Memory B cell (primary cell): ENCODE measurements around the gene CTNNA3.

Source experiments
- ATAC-seq: fragments of 150-1000 bp; cut with Tn5 transposase; 2 replicates; pipeline ENCODE4 v1.10.0; 2021; ENCODE audit warnings: low read depth, mild to moderate bottlenecking, moderate library complexity
- DNase-seq, 2 donors: peaks; one replicate each; pipeline ENCODE4 v3.0.0; 2022; ENCODE audit warnings: low spot score in 2 of 2
- H3K27ac Mint-ChIP-seq: one replicate; pipeline ENCODE4 v1.8.0; 2022; ENCODE audit warnings: mild to moderate bottlenecking, moderate library complexity, mixed read lengths
- H3K27me3 Mint-ChIP-seq: one replicate; pipeline ENCODE4 v1.8.0; 2022; ENCODE audit warnings: mixed read lengths
- H3K36me3 Mint-ChIP-seq: one replicate; pipeline ENCODE4 v1.8.0; 2022; ENCODE audit warnings: mild to moderate bottlenecking, mixed read lengths
- H3K4me1 Mint-ChIP-seq: one replicate; pipeline ENCODE4 v1.8.0; 2022; ENCODE audit warnings: mixed read lengths
- H3K4me3 Mint-ChIP-seq: one replicate; pipeline ENCODE4 v1.8.0; 2022; ENCODE audit warnings: mild to moderate bottlenecking, moderate library complexity, mixed read lengths
- H3K9me3 Mint-ChIP-seq: one replicate; pipeline ENCODE4 v1.8.0; 2022; ENCODE audit warnings: mixed read lengths

Gene CTNNA3

DNA sequence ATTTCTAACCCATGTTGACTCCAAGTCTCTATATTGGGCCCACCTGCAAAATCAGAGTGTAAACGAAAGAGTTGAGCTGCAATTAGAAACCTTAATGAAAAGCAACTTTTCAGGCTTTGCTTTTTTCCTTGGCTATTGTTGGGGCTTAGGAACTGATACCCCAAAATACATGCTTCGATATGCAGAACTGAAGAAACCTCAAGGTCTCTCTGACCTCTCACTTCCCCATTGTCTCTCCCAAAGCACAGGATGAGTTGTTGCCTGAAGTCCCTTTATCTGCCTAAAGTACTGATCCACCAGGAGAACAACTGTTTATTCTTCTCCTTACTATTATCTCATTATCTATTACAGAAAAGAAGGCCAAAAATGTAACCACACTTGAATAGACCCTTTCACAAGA, 1436.2 kb downstream of the CTNNA3 start:
- Mint-ChIP-seq H3K27ac (no peak overlapping the region), H3K4me3 (no peak overlapping the region), H3K36me3 (no peaks in the 10 kb centered on the region), H3K9me3 (peaks cover 2% of the 10 kb centered on the region), H3K4me1 (no peaks in the 10 kb centered on the region), H3K27me3 (no peaks in the 10 kb centered on the region)
- DNase-seq, result no peak
- ATAC-seq, result no peak

DNA sequence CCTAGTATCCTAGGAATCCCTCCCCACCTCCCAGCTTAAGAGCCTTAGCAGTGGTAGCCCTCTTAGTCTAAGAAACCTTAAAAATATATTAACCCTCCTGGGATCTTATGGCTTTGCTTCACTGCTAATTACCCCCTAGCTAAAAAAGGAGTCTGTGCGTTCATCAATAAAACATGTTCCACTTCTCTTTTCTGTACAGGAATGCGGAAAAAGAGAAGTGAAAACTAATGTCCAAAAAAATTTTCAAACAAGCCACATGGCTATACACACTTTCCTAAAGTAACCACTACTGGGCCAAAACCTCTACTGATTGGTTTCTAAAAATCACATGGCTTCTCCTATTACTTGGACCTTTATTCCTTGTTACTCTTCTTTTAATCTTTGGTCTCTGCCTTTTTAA, 1437.3 kb downstream of the CTNNA3 start:
- no peaks in the 10 kb centered on the region for H3K36me3 Mint-ChIP-seq
- DNase-seq, result no peak
- H3K9me3 Mint-ChIP-seq, result peaks cover 2% of the 10 kb centered on the region
- H3K27ac Mint-ChIP-seq, result no peak overlapping the region
- H3K27me3 Mint-ChIP-seq, result no peaks in the 10 kb centered on the region
- H3K4me1 Mint-ChIP-seq, result no peaks in the 10 kb centered on the region
- no peak for ATAC-seq
- H3K4me3 Mint-ChIP-seq, result no peak overlapping the region

DNA sequence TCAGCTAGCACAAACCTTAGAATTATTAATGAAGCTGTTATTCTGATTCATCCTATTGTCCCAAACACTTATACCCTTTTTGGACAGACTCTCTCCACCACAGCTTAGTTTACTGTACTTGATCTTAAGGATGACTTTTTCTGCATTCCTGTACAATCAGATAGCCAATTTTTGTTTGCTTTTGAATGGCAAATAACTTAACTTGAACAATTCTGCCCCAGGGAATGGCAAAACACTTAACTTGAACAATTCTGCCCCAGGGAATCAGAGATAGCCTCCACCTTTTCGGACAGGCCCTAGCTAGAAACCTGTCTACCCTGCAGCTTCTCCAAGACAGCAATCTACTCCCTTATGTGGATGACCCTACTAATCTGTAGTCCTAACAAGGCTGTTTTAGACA, 1438.2 kb downstream of the CTNNA3 start:
- ATAC-seq, result no peak

DNA sequence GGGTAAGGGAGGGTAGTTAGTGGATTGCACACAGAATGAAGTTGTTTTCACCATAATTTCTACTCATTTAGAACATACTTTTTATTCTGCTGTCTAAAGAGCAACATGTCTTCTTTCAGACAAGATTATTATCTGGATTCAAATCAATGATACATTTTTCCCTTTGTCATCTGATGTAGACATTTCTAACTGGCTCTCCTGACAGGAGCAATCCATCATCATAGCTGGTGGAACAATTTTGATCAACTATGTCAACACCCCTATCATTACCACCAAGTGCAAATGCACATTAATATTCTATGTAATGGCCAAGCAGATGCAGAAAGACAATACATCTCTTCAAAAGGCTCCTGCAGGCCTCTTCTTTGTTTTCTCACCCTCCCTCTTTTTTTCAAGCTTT, 1443.0 kb downstream of the CTNNA3 start:
- Mint-ChIP-seq H3K9me3 (peaks cover 8% of the 10 kb centered on the region), H3K4me3 (no peak overlapping the region), H3K36me3 (no peaks in the 10 kb centered on the region), H3K27ac (no peak overlapping the region), H3K27me3 (no peaks in the 10 kb centered on the region), H3K4me1 (no peaks in the 10 kb centered on the region)
- no peak for DNase-seq
- no peak for ATAC-seq

More for the DNA sequence above, 1438.2 kb downstream of the CTNNA3 start:
- Mint-ChIP-seq H3K4me3 (no peak overlapping the region), H3K4me1 (no peaks in the 10 kb centered on the region), H3K36me3 (no peaks in the 10 kb centered on the region), H3K27ac (no peak overlapping the region), H3K27me3 (no peaks in the 10 kb centered on the region), H3K9me3 (peaks cover 2% of the 10 kb centered on the region)
- DNase-seq, result no peak

DNA sequence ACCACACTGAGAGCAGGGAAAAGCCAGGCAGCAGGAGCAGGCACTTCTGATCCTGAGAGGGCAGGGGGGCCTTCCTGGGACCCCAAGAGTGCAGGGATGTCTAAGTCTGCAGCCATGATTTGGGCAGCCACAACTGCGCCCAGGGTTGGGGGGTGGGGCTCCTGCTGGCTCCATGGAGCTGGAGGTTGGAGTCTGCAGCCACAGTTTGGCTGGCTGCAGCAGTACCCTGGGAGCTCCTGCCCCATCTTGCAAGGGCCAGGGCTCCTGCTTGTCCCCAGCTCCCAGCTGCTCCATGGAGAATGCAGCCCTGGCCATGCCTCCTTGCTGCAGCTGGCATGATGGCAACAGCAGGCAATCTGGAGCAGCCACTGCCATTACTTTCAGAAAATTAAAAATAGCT, 1449.8 kb downstream of the CTNNA3 start:
- Mint-ChIP-seq H3K4me3 (no peak overlapping the region), H3K27me3 (no peaks in the 10 kb centered on the region), H3K36me3 (no peaks in the 10 kb centered on the region), H3K27ac (no peak overlapping the region), H3K9me3 (peaks cover 8% of the 10 kb centered on the region), H3K4me1 (no peaks in the 10 kb centered on the region)
- DNase-seq (no peak), ATAC-seq (no peak)

DNA sequence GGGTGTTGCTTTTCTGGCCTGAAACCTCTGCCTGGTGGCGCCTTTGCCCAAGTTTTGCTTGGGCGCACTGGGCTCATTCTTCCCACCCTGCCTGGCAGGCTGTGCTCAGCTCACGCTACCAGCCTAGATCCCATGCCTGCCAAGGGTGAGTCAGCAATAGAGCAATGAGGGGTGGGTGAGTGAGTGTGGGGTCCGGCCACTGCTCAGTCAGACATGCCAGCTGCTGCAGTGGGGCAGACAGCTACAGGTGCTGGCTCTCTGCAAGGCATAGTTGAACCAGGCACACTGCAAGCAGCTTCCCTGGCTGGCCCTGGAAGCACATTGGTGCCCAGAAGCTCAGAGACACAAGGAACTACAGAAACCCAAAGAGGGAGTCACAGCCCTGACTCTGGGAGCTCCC, 1451.0 kb downstream of the CTNNA3 start:
- H3K27ac Mint-ChIP-seq, result no peak overlapping the region
- H3K4me3 Mint-ChIP-seq, result no peak overlapping the region
- no peaks in the 10 kb centered on the region for H3K4me1 Mint-ChIP-seq
- H3K27me3 Mint-ChIP-seq, result no peaks in the 10 kb centered on the region
- ATAC-seq (no peak), DNase-seq (no peak)
- H3K9me3 Mint-ChIP-seq, result peaks cover 6% of the 10 kb centered on the region
- no peaks in the 10 kb centered on the region for H3K36me3 Mint-ChIP-seq

DNA sequence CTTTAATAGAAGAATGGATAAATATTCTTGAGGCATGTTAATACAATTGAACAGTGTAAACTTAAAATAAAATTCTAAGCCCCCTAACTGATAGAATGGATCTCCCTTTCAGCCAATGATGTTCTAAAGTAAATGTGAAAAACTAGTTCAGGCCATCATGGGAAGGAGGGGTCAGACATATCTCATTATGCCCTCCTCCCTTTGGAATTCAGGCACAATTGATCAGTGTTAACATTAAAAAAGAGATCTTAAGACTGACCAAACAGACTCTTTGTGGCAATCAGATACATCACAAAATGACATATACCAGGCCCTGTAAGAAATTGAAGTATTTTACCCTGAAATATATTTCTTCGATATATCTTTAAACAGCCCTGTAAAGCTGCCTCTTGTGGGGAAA, 1453.1 kb downstream of the CTNNA3 start:
- Mint-ChIP-seq H3K9me3 (no peaks in the 10 kb centered on the region), H3K36me3 (no peaks in the 10 kb centered on the region), H3K27me3 (no peaks in the 10 kb centered on the region), H3K4me1 (no peaks in the 10 kb centered on the region), H3K4me3 (no peak overlapping the region), H3K27ac (no peak overlapping the region)
- DNase-seq (no peak), ATAC-seq (no peak)

DNA sequence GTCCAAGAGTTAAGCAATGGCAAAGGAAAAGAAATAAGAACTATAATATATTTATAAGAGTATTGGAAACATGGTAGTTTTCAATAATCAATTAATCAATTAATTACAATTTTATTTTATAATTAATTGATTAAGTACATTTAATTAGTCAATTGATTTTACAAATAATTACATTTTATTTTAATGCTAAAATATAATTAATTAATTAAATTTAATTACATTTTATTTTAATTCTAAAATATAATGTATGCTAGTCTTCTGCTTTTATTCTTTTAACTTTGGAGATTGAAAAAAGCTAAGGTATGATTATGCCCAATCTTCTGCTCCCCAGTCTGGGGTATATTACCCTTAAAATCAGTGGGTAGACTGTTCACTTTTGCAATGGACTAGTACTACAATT, 1456.9 kb downstream of the CTNNA3 start:
- no peaks in the 10 kb centered on the region for H3K27me3 Mint-ChIP-seq
- H3K9me3 Mint-ChIP-seq, result no peaks in the 10 kb centered on the region
- H3K4me3 Mint-ChIP-seq, result no peak overlapping the region
- H3K36me3 Mint-ChIP-seq, result no peaks in the 10 kb centered on the region
- DNase-seq (no peak), ATAC-seq (no peak)
- no peak overlapping the region for H3K27ac Mint-ChIP-seq
- H3K4me1 Mint-ChIP-seq, result no peaks in the 10 kb centered on the region

DNA sequence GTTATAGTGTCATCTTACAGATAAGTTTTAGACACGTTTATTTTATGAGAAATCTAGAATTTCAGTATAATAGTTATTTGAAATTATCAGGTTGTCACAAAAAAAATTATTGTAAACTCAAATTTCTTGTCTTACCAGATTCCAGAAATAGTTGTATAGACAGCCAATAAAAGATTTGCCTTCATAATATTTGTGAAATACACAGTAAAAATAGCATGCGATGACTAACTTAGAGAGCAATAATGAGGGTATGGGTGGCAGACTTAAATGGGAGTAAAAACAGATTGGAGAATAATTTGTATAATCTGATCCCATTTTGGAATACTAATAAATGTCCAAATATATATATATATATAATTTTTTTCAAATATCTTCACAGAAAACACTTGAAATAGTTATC, 1457.7 kb downstream of the CTNNA3 start:
- no peaks in the 10 kb centered on the region for H3K36me3 Mint-ChIP-seq
- ATAC-seq (no peak), DNase-seq (no peak)
- H3K4me1 Mint-ChIP-seq, result no peaks in the 10 kb centered on the region
- H3K27me3 Mint-ChIP-seq, result no peaks in the 10 kb centered on the region
- no peak overlapping the region for H3K4me3 Mint-ChIP-seq
- H3K27ac Mint-ChIP-seq, result no peak overlapping the region
- no peaks in the 10 kb centered on the region for H3K9me3 Mint-ChIP-seq

DNA sequence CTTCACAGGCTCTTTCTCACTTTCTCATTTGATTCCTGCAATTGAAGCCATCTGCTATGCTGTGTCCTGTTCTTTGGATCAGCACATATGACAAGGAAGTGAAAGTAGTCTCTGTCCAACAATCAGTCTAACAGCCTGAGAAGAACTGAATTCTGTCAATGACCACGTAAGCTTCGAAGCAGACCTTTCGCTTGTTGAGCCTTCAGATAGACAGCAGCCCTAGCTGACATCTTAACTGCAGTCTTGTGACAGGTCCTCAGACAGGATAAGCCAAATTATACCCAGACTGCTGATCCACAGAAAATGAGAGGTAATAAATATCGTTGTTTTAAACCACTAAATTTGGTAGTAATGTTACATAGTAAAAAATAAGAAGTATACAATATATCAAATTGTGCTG, 1461.1 kb downstream of the CTNNA3 start:
- Mint-ChIP-seq H3K27me3 (no peaks in the 10 kb centered on the region), H3K9me3 (peaks cover 4% of the 10 kb centered on the region), H3K36me3 (no peaks in the 10 kb centered on the region), H3K27ac (no peak overlapping the region), H3K4me1 (no peaks in the 10 kb centered on the region), H3K4me3 (no peak overlapping the region)
- DNase-seq (no peak), ATAC-seq (no peak)

DNA sequence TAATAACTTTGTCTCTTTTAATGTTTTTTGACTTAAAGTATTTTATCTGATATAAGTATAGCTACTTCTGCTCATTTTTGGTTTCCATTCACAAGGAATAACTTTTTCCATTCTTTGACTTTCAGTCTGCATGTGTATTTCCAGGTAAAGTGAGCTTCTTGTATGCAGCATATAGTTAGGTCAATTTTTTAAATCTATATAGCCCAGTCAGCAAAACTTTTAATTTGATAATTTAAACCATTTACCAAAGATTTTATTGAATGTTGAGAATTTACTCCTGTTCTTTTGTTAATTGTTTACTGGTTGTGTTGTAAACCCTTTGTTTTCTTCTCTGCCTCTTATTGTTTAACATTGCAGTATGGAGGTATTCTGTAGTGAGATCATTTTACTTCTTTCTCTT, 1467.1 kb downstream of the CTNNA3 start:
- Mint-ChIP-seq H3K4me1 (no peaks in the 10 kb centered on the region), H3K4me3 (no peak overlapping the region), H3K36me3 (no peaks in the 10 kb centered on the region), H3K27me3 (no peaks in the 10 kb centered on the region), H3K9me3 (peaks cover 21% of the 10 kb centered on the region), H3K27ac (no peak overlapping the region)
- DNase-seq (no peak), ATAC-seq (no peak)

DNA sequence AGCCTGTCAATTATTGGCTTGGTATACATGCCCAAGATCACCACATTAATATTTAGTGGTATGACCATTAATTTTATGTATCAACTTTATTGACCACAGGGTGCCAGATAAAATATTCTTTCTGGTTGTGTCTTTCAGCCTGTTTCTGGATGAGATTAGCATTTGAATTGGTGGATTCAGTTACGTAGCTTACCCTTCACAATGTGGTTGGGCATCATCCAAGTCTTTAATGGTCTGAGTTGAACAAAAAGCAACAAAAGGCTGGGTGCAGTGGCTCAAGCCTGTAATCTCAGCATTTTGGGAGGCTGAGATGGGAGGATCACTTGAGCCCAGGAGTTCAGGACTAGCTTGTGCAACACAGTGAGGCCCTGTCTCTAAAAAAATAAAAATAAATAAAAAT, 1472.3 kb downstream of the CTNNA3 start:
- no peak for DNase-seq
- no peaks in the 10 kb centered on the region for H3K27me3 Mint-ChIP-seq
- H3K4me1 Mint-ChIP-seq, result no peaks in the 10 kb centered on the region
- H3K36me3 Mint-ChIP-seq, result no peaks in the 10 kb centered on the region
- ATAC-seq, result no peak
- H3K9me3 Mint-ChIP-seq, result peaks cover 11% of the 10 kb centered on the region
- no peak overlapping the region for H3K27ac Mint-ChIP-seq
- no peak overlapping the region for H3K4me3 Mint-ChIP-seq

DNA sequence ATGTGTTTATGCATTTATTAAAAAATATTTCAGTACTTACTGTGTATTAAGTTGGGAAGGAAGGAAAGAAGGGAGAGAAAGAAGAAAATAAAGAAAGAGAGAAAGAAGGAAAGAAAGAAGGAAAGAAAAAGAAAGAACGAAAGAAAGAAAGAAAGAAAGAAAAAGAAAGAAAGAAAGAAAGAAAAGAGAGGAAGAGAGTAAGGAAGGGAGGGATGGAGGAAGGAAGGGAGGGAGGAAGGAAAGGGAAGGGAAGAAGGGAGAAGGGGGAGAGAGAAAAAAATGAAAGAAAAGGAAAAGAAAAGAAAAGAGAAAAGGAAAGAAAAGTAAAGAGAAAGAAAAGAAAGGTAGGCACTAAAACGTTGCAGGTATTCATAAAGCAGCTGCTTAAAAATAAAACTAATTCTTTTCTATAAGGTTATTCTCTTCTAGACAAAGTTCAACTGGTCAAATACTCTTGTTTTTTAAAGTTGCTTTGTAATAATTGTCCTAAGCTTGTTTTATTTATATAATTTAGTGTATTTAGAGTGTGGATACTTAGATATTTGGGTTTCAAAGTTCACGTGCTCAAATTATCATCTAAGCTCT, 1473.4 kb downstream of the CTNNA3 start:
- no peak overlapping the region for H3K27ac Mint-ChIP-seq
- no peaks in the 10 kb centered on the region for H3K27me3 Mint-ChIP-seq
- peaks cover 10% of the 10 kb centered on the region for H3K9me3 Mint-ChIP-seq
- DNase-seq (no peak), ATAC-seq (no peak)
- no peak overlapping the region for H3K4me3 Mint-ChIP-seq
- no peaks in the 10 kb centered on the region for H3K36me3 Mint-ChIP-seq
- H3K4me1 Mint-ChIP-seq, result no peaks in the 10 kb centered on the region

DNA sequence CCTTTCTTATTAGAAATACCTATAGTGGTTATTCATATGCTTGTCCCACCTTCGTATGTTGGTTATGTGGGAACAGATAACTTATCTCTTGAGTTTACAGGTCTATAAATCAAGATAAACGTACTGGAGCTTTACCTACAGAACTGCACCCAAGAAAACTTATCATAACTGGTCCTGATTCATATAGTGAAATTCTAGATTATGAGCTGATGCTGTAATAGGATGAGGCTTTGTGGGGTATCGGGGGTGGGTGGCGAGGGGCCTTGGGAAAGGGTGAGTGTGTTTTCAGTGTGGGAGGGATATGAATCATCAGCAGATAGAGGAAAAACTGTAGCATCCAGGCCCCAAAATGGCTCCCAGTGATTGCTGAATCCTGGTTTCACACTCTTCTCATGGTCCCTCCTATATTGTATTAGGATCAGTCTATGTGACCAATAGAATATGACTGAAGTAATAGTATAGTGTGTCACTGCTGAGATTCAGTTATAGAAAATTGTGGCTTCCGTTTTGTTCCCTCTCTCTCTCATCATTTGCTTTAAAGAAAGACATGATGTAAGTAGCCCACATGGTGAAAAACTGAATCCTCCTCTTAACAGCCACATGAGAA, 1476.9 kb downstream of the CTNNA3 start:
- Mint-ChIP-seq H3K4me1 (no peaks in the 10 kb centered on the region), H3K27me3 (no peaks in the 10 kb centered on the region), H3K27ac (no peak overlapping the region), H3K4me3 (no peak overlapping the region), H3K9me3 (peaks cover 6% of the 10 kb centered on the region), H3K36me3 (no peaks in the 10 kb centered on the region)
- ATAC-seq (no peak), DNase-seq (no peak)

DNA sequence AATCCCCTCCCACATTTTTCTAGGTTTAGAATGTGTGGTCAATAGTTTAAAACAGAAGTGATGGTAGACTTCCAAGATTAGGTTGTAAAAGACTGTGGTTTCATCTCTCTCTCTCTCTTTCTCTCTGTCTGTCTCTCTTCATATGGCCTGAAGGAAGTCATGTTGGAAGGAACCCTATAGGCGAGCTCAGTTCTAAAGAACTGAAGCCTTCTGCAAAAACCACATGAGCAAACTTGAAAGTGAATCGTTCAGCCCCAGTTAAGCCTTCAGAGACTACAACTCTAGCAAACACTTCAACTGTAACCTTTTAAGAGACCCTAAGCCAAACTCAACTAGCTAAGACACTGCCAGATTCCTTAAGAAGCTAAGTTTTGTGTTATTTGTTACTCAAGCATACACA, 1477.7 kb downstream of the CTNNA3 start:
- no peaks in the 10 kb centered on the region for H3K4me1 Mint-ChIP-seq
- ATAC-seq, result no peak
- H3K9me3 Mint-ChIP-seq, result peaks cover 6% of the 10 kb centered on the region
- no peak for DNase-seq
- no peaks in the 10 kb centered on the region for H3K27me3 Mint-ChIP-seq
- no peak overlapping the region for H3K27ac Mint-ChIP-seq
- H3K36me3 Mint-ChIP-seq, result no peaks in the 10 kb centered on the region
- no peak overlapping the region for H3K4me3 Mint-ChIP-seq
